Endothelial cell of umbilical vein (primary cell): Measurements from ENCODE around the gene ADARB2. TPM values are rescaled to one million over a fixed set of nuclear protein-coding genes. Genes with fewer than 3 reads are reported as not detected.

Experiments used
- BruUV-seq: library from RNA; stranded (reverse); fragments of 400-500 nt; replicated peaks from 2 replicates; lab custom pipeline; 2021; lab: Mats Ljungman, UMichigan
- CTCF ChIA-PET: fragments of 300-600, 350-600 bp; sonication (Branson Sonifier 250); formaldehyde crosslinking; loops from one replicate; lab custom pipeline; 2021; ENCODE audit warnings: antibody characterized with exemption, inconsistent platforms; lab: Charles Lee
- POLR2A ChIA-PET: fragments of 300-600, 350-600 bp; sonication (Branson Sonifier 250); formaldehyde crosslinking; loops from one replicate; lab custom pipeline; 2021; ENCODE audit warnings: antibody characterized with exemption, inconsistent platforms; lab: Charles Lee
- DNase-seq: peaks from one replicate; pipeline ENCODE4 v3.0.0-alpha.2; 2011; ENCODE audit warnings: low read depth, low spot score
- FAIRE-seq: peaks from 2 replicates; lab custom pipeline; 2011; peaks lifted over from hg19 to GRCh38; lab: Jason Lieb, UNC
- H2AFZ ChIP-seq: 2 replicates; pipeline ENCODE4 v1.6.0; 2012; ENCODE audit warnings: low read depth, low read length, control low read depth, inconsistent platforms
- H3K27ac ChIP-seq: 2 replicates; pipeline ENCODE4 v1.5.1; 2011; ENCODE audit warnings: low read depth, mild to moderate bottlenecking, control low read depth, low read length, moderate library complexity; ENCODE audit not compliant: insufficient read depth
- H3K27me3 ChIP-seq, 2 experiments: 2 replicates each; pipeline versions ENCODE4 v1.6.0 to v1.6.1; 2011; ENCODE audit warnings: low read length in 2 of 2, mixed read lengths in 1 of 2; ENCODE audit not compliant: control insufficient read depth in 2 of 2, insufficient read depth in 2 of 2
- H3K36me3 ChIP-seq, 2 experiments: 2 replicates in 1 of 2; 3 replicates in 1 of 2; pipeline ENCODE4 v1.5.1; 2011; ENCODE audit warnings: low read length in 2 of 2, mild to moderate bottlenecking in 1 of 2, moderate library complexity in 1 of 2; ENCODE audit not compliant: control insufficient read depth in 2 of 2, insufficient read depth in 2 of 2; ENCODE audit errors: extremely low read depth in 1 of 2
- H3K4me1 ChIP-seq: 3 replicates; pipeline ENCODE4 v1.5.1; 2011; ENCODE audit warnings: mild to moderate bottlenecking, low read length; ENCODE audit not compliant: control insufficient read depth, insufficient read depth; ENCODE audit errors: extremely low read depth
- H3K4me2 ChIP-seq: 2 replicates; pipeline ENCODE4 v1.6.1; 2011; ENCODE audit warnings: low read length, control low read depth, mixed read lengths; ENCODE audit not compliant: insufficient read depth
- H3K4me3 ChIP-seq, 3 experiments: fragments of 200-600 bp in 1 of 3; sonication (generic), shearing (Covaris generic) in 1 of 3; replicated peaks in 1 of 3; 2 replicates each; pipeline ENCODE4 v1.5.1; 2011 to 2016; ENCODE audit warnings: control low read depth in 3 of 3, low read length in 3 of 3, mild to moderate bottlenecking in 2 of 3, inconsistent platforms in 1 of 3, low read depth in 1 of 3, moderate library complexity in 1 of 3; ENCODE audit not compliant: insufficient read depth in 1 of 3
- H3K79me2 ChIP-seq: 2 replicates; pipeline ENCODE4 v1.6.0; 2012; ENCODE audit warnings: low read length, inconsistent platforms; ENCODE audit not compliant: control insufficient read depth, insufficient read depth
- H3K9ac ChIP-seq: replicated peaks from 2 replicates; pipeline ENCODE3; 2011; ENCODE audit warnings: low read length, control low read depth; ENCODE audit not compliant: insufficient read depth; ENCODE audit errors: extremely low read depth
- H3K9me1 ChIP-seq: replicated peaks from 3 replicates; pipeline ENCODE4 v1.6.0; 2011; ENCODE audit warnings: mild to moderate bottlenecking, low read length; ENCODE audit not compliant: control insufficient read depth, insufficient read depth; ENCODE audit errors: extremely low read depth
- H3K9me3 ChIP-seq: replicated peaks from 2 replicates; pipeline ENCODE4 v1.5.1; 2012; ENCODE audit warnings: low read length, inconsistent platforms; ENCODE audit not compliant: control insufficient read depth, insufficient read depth
- H4K20me1 ChIP-seq: replicated peaks from 2 replicates; pipeline ENCODE3; 2011; ENCODE audit warnings: mild to moderate bottlenecking, low read length; ENCODE audit not compliant: control insufficient read depth, insufficient read depth; ENCODE audit errors: extremely low read depth
- CTCF ChIP-seq, 2 donors: IDR thresholded peaks; 1 replicate in 1 of 2; 2 replicates in 1 of 2; pipeline ENCODE4 v1.5.1; 2011; ENCODE audit warnings: low read length in 2 of 2, mild to moderate bottlenecking in 2 of 2, moderate library complexity in 2 of 2, control low read depth in 1 of 2, inconsistent platforms in 1 of 2, low read depth in 1 of 2; ENCODE audit not compliant: insufficient read depth in 1 of 2; ENCODE audit errors: extremely low read depth in 1 of 2
- EZH2 ChIP-seq: IDR thresholded peaks from 2 replicates; pipeline ENCODE4 v1.6.1; 2012; ENCODE audit warnings: borderline replicate concordance, low read depth, mild to moderate bottlenecking, moderate library complexity, low read length, inconsistent platforms; ENCODE audit not compliant: severe bottlenecking
- FOS ChIP-seq: IDR thresholded peaks from 2 replicates; pipeline ENCODE4 v1.6.1; 2011; ENCODE audit warnings: mild to moderate bottlenecking, low read length, moderate library complexity, borderline replicate concordance; ENCODE audit not compliant: insufficient read depth
- GATA2 ChIP-seq: IDR thresholded peaks from 2 replicates; pipeline ENCODE4 v1.7.0; 2011; ENCODE audit warnings: low read depth, mild to moderate bottlenecking, moderate library complexity, mixed read lengths, low read length; ENCODE audit not compliant: insufficient read length, insufficient read depth
- JUN ChIP-seq: IDR thresholded peaks from 2 replicates; pipeline ENCODE4 v1.6.1; 2011; ENCODE audit warnings: borderline replicate concordance, low read depth; ENCODE audit not compliant: insufficient read length, insufficient read depth
- MAX ChIP-seq: IDR thresholded peaks from 2 replicates; pipeline ENCODE4 v1.6.1; 2011; ENCODE audit not compliant: insufficient read depth, insufficient read length
- MYC ChIP-seq: IDR thresholded peaks from one replicate; pipeline ENCODE4 v1.6.1; 2011; ENCODE audit warnings: mild to moderate bottlenecking, low read depth, low read length
- POLR2A ChIP-seq: IDR thresholded peaks from 2 replicates; pipeline ENCODE4 v1.6.1; 2012; ENCODE audit warnings: low read depth, mild to moderate bottlenecking, control low read depth, low read length
- POLR2AphosphoS5 ChIP-seq: IDR thresholded peaks from 2 replicates; pipeline ENCODE4 v1.6.1; 2012; ENCODE audit warnings: low read depth, mild to moderate bottlenecking, control low read depth, low read length, moderate library complexity; ENCODE audit not compliant: insufficient read depth
- dilution Hi-C: fragments of 300-500 bp; cut with MboI; formaldehyde crosslinking; loops from one replicate; pipeline ENCODE4 v1.15.0; 2019; ENCODE audit warnings: low sequenced_read_pairs; ENCODE audit not compliant: extremely low pct_ligation_motif_present
- intact Hi-C: fragments of 100-400 bp; cut with micrococcal nuclease; formaldehyde crosslinking; loops from one replicate; pipeline ENCODE4 v1.10.0; 2022
- polyA plus RNA-seq, 4 experiments: library from polyadenylated mRNA; depleted of rRNA in 3 of 4; stranded (reverse) in 3 of 4; unstranded in 1 of 4; fragments of >200 nt; gene quantifications; 2 replicates each; pipeline versions ENCODE4 v1.2.1 to v1.2.3, GENCODE V29; 2011 to 2012; ENCODE audit warnings: missing spikeins in 1 of 4
- total RNA-seq: library from RNA; stranded (reverse); gene quantifications from 2 replicates; pipeline ENCODE4 v1.2.3, GENCODE V29; 2021

The ADARB2 gene
- total and polyA plus RNA-seq, 2 donors (not counting 3 experiments of a cell fraction or from before 2014, with no cell fraction given): not detected

- H3K27ac ChIP-seq: no peak overlapping the region
- no peak for FAIRE-seq
- POLR2A ChIA-PET: no interaction called here
- TF ChIP-seq GATA2: no peak
- TF ChIP-seq POLR2AphosphoS5: no peak
- TF ChIP-seq MAX: no peak
- TF ChIP-seq EZH2: no peak
- no peak for TF ChIP-seq POLR2A
- TF ChIP-seq FOS: no peak
- no peak for TF ChIP-seq MYC
- TF ChIP-seq CTCF (IDR thresholded peaks at IDR 0.05; ENCODE audit: extremely low read depth in 1 of 2, insufficient read depth in 1 of 2, low read depth in 1 of 2, low read length in 2 of 2): no peak
- no peak for TF ChIP-seq JUN
- no peak overlapping the region for H2AFZ ChIP-seq
- intact Hi-C loops (no loop called here), dilution Hi-C loops (no loop called here)
- H3K4me2 ChIP-seq: no peak overlapping the region
- no peaks in the 10 kb centered on the region for H3K79me2 ChIP-seq
- H3K9ac ChIP-seq: no peak overlapping the region
- peaks cover 9% of the 10 kb centered on the region for H3K9me3 ChIP-seq
- CTCF ChIA-PET: no interaction called here
- no peaks in the 10 kb centered on the region for H3K4me1 ChIP-seq
- H3K27me3 ChIP-seq: no peaks in the 10 kb centered on the region
- H4K20me1 ChIP-seq: no peaks in the 10 kb centered on the region
- no peak overlapping the region for H3K4me3 ChIP-seq
- no TSS peak for BruUV-seq
- H3K9me1 ChIP-seq: no peaks in the 10 kb centered on the region
- DNase-seq: no peak
- no peaks in the 10 kb centered on the region for H3K36me3 ChIP-seq
Observed at GRCh38 chr10:1716839-1717238, 20.5 kb downstream of the ADARB2 start.
